ENCODE data around the gene FBXO48. TPM values are rescaled to one million over a fixed set of nuclear protein-coding genes. Genes with fewer than 3 reads are reported as not detected.

The FBXO48 gene
- total and polyA plus RNA-seq, 8 donors, result 1.5 to 3.2 (median 2.5) TPM

DNA sequence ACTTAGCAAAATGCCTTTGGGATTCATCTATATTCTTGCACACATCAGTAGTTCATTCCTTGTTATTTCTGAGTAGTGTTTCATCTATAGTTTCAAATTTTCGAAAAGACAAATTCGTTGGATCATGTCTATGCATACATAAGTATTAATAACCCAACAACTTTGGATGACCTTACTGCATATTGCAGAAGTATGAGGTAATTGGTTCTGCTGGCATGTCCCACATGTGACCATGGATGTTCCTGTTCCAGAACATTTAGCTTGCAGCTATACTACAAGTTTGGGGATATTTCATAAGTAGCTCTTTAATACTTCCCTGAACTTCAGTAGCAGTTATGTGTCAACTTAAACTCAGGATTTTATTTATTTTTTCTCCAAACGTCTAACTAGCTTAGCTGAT is 45.2 kb upstream of the FBXO48 start:
- intact Hi-C loops (cut with DNase I), result no loop called here
- DNase-seq, result no peak
- Histone ChIP-seq H3K36me3 (no peaks in the 10 kb centered on the region), H3K4me3 (no peak overlapping the region), H3K27me3 (no peaks in the 10 kb centered on the region), H3K27ac (no peak overlapping the region), H3K4me1 (no peaks in the 10 kb centered on the region), H3K9me3 (peaks cover 0 to 3% of the 10 kb centered on the region in 2 donors)
- TF ChIP-seq, protein P1, sequence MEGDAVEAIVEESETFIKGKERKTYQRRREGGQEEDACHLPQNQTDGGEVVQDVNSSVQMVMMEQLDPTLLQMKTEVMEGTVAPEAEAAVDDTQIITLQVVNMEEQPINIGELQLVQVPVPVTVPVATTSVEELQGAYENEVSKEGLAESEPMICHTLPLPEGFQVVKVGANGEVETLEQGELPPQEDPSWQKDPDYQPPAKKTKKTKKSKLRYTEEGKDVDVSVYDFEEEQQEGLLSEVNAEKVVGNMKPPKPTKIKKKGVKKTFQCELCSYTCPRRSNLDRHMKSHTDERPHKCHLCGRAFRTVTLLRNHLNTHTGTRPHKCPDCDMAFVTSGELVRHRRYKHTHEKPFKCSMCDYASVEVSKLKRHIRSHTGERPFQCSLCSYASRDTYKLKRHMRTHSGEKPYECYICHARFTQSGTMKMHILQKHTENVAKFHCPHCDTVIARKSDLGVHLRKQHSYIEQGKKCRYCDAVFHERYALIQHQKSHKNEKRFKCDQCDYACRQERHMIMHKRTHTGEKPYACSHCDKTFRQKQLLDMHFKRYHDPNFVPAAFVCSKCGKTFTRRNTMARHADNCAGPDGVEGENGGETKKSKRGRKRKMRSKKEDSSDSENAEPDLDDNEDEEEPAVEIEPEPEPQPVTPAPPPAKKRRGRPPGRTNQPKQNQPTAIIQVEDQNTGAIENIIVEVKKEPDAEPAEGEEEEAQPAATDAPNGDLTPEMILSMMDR (IDR thresholded peaks at IDR 0.05), result no peak
- ATAC-seq, result no peak

DNA sequence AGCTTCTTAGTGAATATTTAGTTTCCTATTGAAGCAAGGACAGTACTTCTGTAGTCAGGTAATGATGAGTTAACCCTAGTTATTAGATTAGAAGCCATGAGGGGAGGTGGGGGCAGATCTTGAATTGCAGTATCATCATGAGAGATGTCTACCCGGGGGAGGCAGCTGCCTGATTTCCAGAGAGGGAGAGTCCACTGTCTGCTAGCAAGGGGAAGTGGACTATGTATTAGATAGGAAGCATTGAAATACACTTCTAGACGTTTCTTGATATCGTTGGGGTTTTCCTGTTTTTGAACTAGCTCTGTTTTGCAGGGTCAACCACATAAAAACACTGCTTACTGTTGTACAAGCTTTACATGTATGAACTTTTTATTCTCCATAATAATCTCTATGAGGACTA is 39.1 kb upstream of the FBXO48 start:
- no peak overlapping the region for H3K4me3 ChIP-seq
- no peak for ATAC-seq
- H3K36me3 ChIP-seq, result no peaks in the 10 kb centered on the region
- no peaks in the 10 kb centered on the region for H3K27me3 ChIP-seq
- no peak overlapping the region for H3K27ac ChIP-seq
- H3K4me1 ChIP-seq, result no peaks in the 10 kb centered on the region
- TF ChIP-seq, protein P1 (IDR thresholded peaks at IDR 0.05), result no peak
- peaks cover 0 to 3% of the 10 kb centered on the region in 2 donors for H3K9me3 ChIP-seq
- intact Hi-C loops (cut with DNase I), result no loop called here
- no peak for DNase-seq

DNA sequence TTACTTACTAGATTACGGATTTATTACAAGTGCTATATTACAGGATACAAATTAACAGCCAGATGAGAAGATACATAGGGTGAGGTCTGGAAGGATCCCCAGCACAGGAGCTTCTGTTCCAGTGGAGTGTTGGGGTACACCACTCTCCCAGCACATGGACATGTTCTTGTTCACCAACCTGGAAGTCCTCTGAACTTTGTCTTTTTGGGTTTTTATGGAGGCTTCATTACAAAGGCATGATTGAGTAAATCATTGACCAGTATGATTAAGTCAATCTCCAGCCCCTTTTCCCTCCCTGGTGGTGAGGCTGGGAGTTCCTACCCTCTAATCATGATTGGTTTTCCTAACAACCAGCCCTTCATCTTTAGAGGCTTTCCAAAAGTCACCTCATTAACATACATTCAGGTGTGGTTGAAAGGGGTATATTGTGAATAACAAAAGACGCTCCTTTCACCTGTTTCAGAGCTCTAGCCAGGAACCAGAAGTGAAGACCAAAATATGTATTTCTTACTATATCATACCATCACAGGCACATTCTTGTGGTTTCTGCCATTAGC is 38.6 kb upstream of the FBXO48 start:
- Histone ChIP-seq H3K9me3 (peaks cover 0 to 3% of the 10 kb centered on the region in 2 donors), H3K27me3 (no peaks in the 10 kb centered on the region), H3K4me3 (no peak overlapping the region), H3K4me1 (no peaks in the 10 kb centered on the region), H3K27ac (no peak overlapping the region), H3K36me3 (no peaks in the 10 kb centered on the region)
- TF ChIP-seq, protein P1 (IDR thresholded peaks at IDR 0.05), result no peak
- ATAC-seq (no peak), DNase-seq (no peak)
- intact Hi-C loops (cut with DNase I), result no loop called here

DNA sequence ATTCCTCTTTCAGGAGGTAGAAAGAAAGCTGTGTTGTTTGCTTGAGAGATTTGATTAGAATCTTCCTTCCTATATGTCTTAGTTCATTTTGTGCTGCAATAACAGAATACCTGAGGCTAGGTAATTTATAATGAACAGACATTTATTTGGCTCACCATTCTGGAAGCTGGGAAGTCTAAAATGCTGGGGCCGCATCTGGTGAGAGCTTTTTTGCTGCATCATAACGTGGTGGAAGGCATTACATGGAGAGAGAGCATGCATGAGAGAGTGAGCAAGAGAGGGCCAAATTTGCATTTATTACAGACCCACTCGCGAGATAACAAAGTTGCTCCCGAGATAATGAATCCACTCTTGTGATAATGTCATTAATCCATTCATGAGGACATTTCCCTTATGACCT is 34.7 kb upstream of the FBXO48 start:
- DNase-seq (no peak), ATAC-seq (no peak)
- Histone ChIP-seq H3K36me3 (no peaks in the 10 kb centered on the region), H3K4me1 (no peaks in the 10 kb centered on the region), H3K27me3 (no peaks in the 10 kb centered on the region), H3K27ac (no peak overlapping the region), H3K9me3 (peaks cover 0 to 6% of the 10 kb centered on the region in 2 donors), H3K4me3 (no peak overlapping the region)
- intact Hi-C loops (cut with DNase I), result no loop called here
- TF ChIP-seq, protein P1 (IDR thresholded peaks at IDR 0.05), result no peak

DNA sequence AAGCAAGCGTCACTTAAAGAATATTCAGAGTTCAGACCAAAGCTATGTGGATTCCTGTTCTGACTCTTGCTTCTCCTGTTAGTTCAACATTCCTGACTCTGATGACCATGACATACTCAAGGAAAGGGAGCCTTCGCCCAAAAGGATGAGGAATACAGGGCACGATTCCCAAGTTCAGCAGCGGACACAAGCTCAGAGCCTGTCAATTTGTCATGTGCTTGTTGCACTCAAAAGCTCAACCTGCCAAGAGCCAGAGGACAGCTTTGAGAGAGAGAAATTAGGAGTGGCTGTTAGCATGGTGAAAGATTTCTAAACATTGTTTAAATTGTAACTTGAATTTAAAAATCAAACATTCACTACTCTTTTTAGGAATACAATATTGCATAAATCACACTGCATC is 33.6 kb upstream of the FBXO48 start:
- no peak overlapping the region for H3K4me3 ChIP-seq
- no peaks in the 10 kb centered on the region for H3K4me1 ChIP-seq

More for the DNA sequence above, 33.6 kb upstream of the FBXO48 start:
- Histone ChIP-seq H3K9me3 (peaks cover 0 to 17% of the 10 kb centered on the region in 2 donors), H3K27ac (no peak overlapping the region), H3K27me3 (no peaks in the 10 kb centered on the region), H3K36me3 (no peaks in the 10 kb centered on the region)
- DNase-seq (no peak), ATAC-seq (no peak)
- TF ChIP-seq, protein P1 (IDR thresholded peaks at IDR 0.05), result no peak
- intact Hi-C loops (cut with DNase I), result no loop called here

Data from left lung (tissue), 10 donors.